DMS153 treated with DMSO at 0.1 percent for 48 hours (cell line): ENCODE data around the gene EIF3M.
"Not testable (repeated sequence)": the region's sequence is repeated elsewhere in the genome, so short reads cannot be mapped to it uniquely, and the experiment has no call there.

Experiments
- DNase-seq: peaks from one replicate; lab custom pipeline; 2025; ENCODE audit not compliant: unreplicated experiment; lab: John Stamatoyannopoulos, UW

The EIF3M gene

GRCh38 chr11:32594272-32594671 is 10.6 kb downstream of the EIF3M start:
- DNase-seq, result no peak

GRCh38 chr11:32596114-32596513 is 12.5 kb downstream of the EIF3M start:
- not testable (repeated sequence) for DNase-seq

- no peak for DNase-seq
Observed at GRCh38 chr11:32597921-32598320, 14.3 kb downstream of the EIF3M start.

- no peak for DNase-seq
Observed at GRCh38 chr11:32602657-32603415, 19.2 kb downstream of the EIF3M start.

- DNase-seq, result no peak
Observed at GRCh38 chr11:32606220-32606619, 22.6 kb downstream of the EIF3M start.

GRCh38 chr11:32608826-32609225 is 25.2 kb downstream of the EIF3M start:
- DNase-seq, result not testable (repeated sequence)

GRCh38 chr11:32610797-32611352 is 27.2 kb downstream of the EIF3M start:
- no peak for DNase-seq

GRCh38 chr11:32613500-32614151 is 30.0 kb downstream of the EIF3M start:
- DNase-seq, result no peak

- DNase-seq, result no peak
Observed at GRCh38 chr11:32615422-32615821, 31.8 kb downstream of the EIF3M start.

- DNase-seq, result no peak
Observed at GRCh38 chr11:32616903-32617302, 33.3 kb downstream of the EIF3M start.

- DNase-seq, result no peak
Observed at GRCh38 chr11:32630844-32631243, 47.2 kb downstream of the EIF3M start.

GRCh38 chr11:32635819-32636218 is 52.2 kb downstream of the EIF3M start:
- DNase-seq, result no peak

GRCh38 chr11:32641361-32641760 is 57.7 kb downstream of the EIF3M start:
- no peak for DNase-seq

GRCh38 chr11:32643526-32643925 is 59.9 kb downstream of the EIF3M start:
- DNase-seq, result no peak
